Measurements from ENCODE around the gene PCDHGA7. TPM values are rescaled to one million over a fixed set of nuclear protein-coding genes. Genes with fewer than 3 reads are reported as not detected.
A peak's percentile ranks its signal among the peaks of the same experiment; 100 is the strongest.
"Not testable (repeated sequence)": the region's sequence is repeated elsewhere in the genome, so short reads cannot be mapped to it uniquely, and the experiment has no call there.

Gene PCDHGA7
- total RNA-seq, 4 donors from 2014 or later, result 5.1 to 9.8 (median 7.8) TPM

DNA sequence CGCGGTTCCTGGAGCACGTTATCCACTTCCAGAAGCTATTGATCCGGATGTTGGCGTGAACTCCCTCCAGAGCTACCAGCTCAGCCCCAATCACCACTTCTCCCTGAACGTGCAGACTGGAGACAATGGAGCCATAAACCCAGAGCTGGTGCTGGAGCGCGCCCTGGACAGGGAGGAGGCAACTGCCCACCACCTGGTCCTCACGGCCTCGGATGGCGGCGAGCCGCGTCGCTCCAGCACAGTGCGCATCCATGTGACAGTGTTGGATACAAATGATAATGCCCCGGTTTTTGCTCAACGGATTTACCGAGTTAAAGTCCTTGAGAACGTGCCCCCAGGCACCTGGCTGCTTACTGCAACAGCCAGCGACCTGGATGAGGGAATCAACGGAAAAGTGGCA, 20.8 kb downstream of the PCDHGA7 start:
- intact Hi-C loops (cut with DNase I), result no loop called here
- TF ChIP-seq CTCF (IDR thresholded peaks at IDR 0.05), result no peak
- TF ChIP-seq POLR2A (IDR thresholded peaks at IDR 0.05), result no peak
- WGBS, 2 donors, result 24 to 26% methylated on average over 22 of the region's 22 CpGs

GRCh38 chr5:141407790-141408505, 25.4 kb downstream of the PCDHGA7 start, which contains the start of gene PCDHGB6:
Gene PCDHGB6 (plus strand): TSS chr5:141408021. CDS start chr5:141408203, 182 bp downstream.
- peak; percentile 58 to 62 for DNase-seq
- H3K36me3 ChIP-seq; H3K27ac ChIP-seq; H3K9me3 ChIP-seq; H3K4me3 ChIP-seq (replicated peaks in 1 of 3); intact Hi-C loops (cut with DNase I); H3K27me3 ChIP-seq; H3K4me1 ChIP-seq: not testable (repeated sequence)
- WGBS, 2 donors, result 12 to 15% methylated on average over 31 to 40 of the region's 51 CpGs
- peak; percentile 32 to 58 (median 55) for TF ChIP-seq CTCF (IDR thresholded peaks at IDR 0.05)

More for the DNA sequence above, 20.8 kb downstream of the PCDHGA7 start:
- H3K27me3 ChIP-seq, result no peaks in the 10 kb centered on the region
- no peaks in the 10 kb centered on the region for H3K36me3 ChIP-seq
- H3K27ac ChIP-seq, result no peak overlapping the region
- no peak for DNase-seq
- H3K4me1 ChIP-seq, result peaks cover 4 to 7% of the 10 kb centered on the region in 2 donors
- H3K9me3 ChIP-seq, result no peaks in the 10 kb centered on the region
- H3K4me3 ChIP-seq (replicated peaks in 1 of 3), result no peak overlapping the region

DNA sequence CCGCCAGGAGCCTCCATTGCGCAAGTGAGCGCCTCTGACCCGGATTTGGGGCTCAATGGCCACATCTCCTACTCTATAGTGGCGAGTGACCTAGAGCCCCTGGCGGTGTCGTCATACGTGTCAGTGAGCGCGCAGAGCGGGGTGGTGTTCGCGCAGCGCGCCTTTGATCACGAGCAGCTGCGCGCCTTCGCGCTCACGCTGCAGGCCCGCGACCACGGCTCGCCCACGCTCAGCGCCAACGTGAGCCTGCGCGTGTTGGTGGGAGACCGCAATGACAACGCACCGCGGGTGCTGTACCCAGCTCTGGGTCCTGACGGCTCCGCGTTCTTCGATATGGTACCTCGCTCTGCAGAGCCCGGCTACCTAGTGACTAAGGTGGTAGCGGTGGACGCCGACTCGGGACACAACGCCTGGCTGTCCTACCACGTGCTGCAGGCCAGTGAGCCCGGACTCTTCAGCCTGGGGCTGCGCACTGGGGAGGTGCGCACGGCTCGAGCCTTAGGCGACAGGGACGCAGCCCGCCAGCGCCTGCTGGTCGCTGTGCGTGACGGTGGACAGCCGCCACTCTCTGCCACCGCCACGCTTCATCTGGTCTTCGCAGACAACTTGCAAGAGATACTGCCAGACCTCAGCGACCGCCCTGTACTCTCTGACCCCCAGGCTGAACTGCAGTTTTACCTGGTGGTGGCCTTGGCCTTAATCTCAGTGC, 27.2 kb downstream of the PCDHGA7 start:
- intact Hi-C loops (cut with DNase I), result no loop called here
- Histone ChIP-seq H3K27me3 (no peaks in the 10 kb centered on the region), H3K9me3 (peaks cover 6% of the 10 kb centered on the region), H3K4me3 (replicated peaks in 1 of 3) (no peak overlapping the region), H3K27ac (no peak overlapping the region), H3K36me3 (no peaks in the 10 kb centered on the region), H3K4me1 (no peaks in the 10 kb centered on the region)
- DNase-seq, result no peak
- TF ChIP-seq POLR2A (IDR thresholded peaks at IDR 0.05) (no peak), CTCF (IDR thresholded peaks at IDR 0.05) (no peak)
- WGBS, 2 donors, result 22 to 28% methylated on average over 19 to 47 of the region's 64 CpGs

- intact Hi-C loops (cut with DNase I), result no loop called here
- Histone ChIP-seq H3K4me3 (replicated peaks in 1 of 3) (no peak overlapping the region), H3K27ac (no peak overlapping the region), H3K4me1 (no peaks in the 10 kb centered on the region), H3K27me3 (no peaks in the 10 kb centered on the region), H3K36me3 (no peaks in the 10 kb centered on the region), H3K9me3 (peaks cover 6% of the 10 kb centered on the region)
- 67 to 81% methylated on average over 3 of the region's 3 CpGs for WGBS, 2 donors
- no peak for TF ChIP-seq POLR2A (IDR thresholded peaks at IDR 0.05)
- TF ChIP-seq CTCF (IDR thresholded peaks at IDR 0.05), result no peak
- no peak for DNase-seq
These were observed 29.0 kb downstream of the PCDHGA7 start for GRCh38 chr5:141411575-141411974.

All from thyroid gland (tissue), 4 donors.